Stimulated activated naive CD8-positive, alpha-beta T cell treated with anti-CD3 and anti-CD28 coated beads, Interleukin-15, amount 100 ng/mL, for 72 hours (primary cell): Measurements from ENCODE around the gene ADIPOR2.
"Not testable (repeated sequence)": the region's sequence is repeated elsewhere in the genome, so short reads cannot be mapped to it uniquely, and the experiment has no call there.

Experiments
- ATAC-seq: fragments of 150-1000 bp; cut with Tn5 transposase; 2 replicates; pipeline ENCODE4 v1.10.0; 2021; ENCODE audit warnings: mild to moderate bottlenecking, moderate library complexity
- DNase-seq, 2 donors: peaks; one replicate each; pipeline ENCODE4 v3.0.0; 2021 to 2022
- H3K27ac Mint-ChIP-seq, 2 donors: one replicate each; pipeline ENCODE4 v1.8.0; 2022; ENCODE audit warnings: mild to moderate bottlenecking in 2 of 2, mixed read lengths in 2 of 2, moderate library complexity in 2 of 2
- H3K27me3 Mint-ChIP-seq: one replicate; pipeline ENCODE4 v1.8.0; 2022; ENCODE audit warnings: mixed read lengths
- H3K4me1 Mint-ChIP-seq: one replicate; pipeline ENCODE4 v1.8.0; 2022; ENCODE audit warnings: mild to moderate bottlenecking, mixed read lengths
- H3K4me3 Mint-ChIP-seq, 2 donors: one replicate each; pipeline ENCODE4 v1.8.0; 2022; ENCODE audit warnings: mild to moderate bottlenecking in 2 of 2, mixed read lengths in 2 of 2, moderate library complexity in 1 of 2
- H3K9me3 Mint-ChIP-seq, 2 donors: one replicate each; pipeline ENCODE4 v1.8.0; 2022; ENCODE audit warnings: mixed read lengths in 2 of 2

ADIPOR2 gene

DNA sequence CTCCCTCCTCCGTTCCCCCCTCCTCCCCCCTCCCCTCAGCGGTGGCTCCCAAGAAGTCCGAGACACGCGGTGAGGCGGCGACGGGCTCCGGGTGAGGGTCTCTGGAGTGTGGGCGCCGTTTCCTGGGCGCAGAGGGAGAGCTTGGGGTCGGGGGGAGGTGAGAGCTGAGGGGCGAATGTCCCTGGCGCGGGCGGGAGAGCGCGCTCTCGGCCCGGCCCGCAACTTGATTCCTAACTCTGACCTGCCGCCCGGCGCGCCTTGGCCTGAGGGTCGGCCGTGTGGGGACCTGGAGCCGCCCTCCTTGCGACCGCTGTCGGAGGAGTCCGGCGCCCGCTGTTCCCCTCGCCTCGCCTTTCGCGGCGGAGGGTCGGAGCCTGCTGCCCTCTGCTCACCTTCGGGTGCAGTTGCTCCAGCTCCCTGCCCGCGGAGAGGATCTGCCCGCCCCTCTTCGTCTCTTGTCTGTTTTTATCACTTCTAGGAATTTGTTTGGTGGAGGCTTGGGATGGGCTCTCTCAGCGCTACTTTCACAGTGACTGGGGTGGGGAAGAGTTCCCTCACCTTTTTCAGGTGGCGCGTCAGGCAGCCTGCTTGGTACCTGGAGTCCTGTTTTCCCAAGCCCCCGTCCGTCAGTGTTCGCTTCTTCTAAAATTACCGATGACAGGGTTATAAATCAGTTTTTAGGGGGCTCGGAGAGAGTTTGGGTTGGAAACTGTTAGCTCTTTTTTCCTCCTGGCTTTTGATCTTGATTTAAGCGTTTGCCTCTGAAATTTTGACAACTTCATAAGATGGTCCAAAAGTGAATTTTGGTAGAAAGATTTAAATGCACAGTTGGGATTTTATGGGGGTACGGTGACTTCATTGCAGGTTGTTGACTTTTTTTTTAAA is 495 bp downstream of the ADIPOR2 start:
- no peaks in the 10 kb centered on the region for H3K27me3 Mint-ChIP-seq
- ATAC-seq = peak; percentile 58
- H3K27ac Mint-ChIP-seq = peak overlapping the region; percentile 77 to 88
- DNase-seq = no peak
- H3K4me1 Mint-ChIP-seq = peaks cover 49% of the 10 kb centered on the region
- no peaks in the 10 kb centered on the region for H3K9me3 Mint-ChIP-seq
- H3K4me3 Mint-ChIP-seq = peak overlapping the region; percentile 93 to 98

DNA sequence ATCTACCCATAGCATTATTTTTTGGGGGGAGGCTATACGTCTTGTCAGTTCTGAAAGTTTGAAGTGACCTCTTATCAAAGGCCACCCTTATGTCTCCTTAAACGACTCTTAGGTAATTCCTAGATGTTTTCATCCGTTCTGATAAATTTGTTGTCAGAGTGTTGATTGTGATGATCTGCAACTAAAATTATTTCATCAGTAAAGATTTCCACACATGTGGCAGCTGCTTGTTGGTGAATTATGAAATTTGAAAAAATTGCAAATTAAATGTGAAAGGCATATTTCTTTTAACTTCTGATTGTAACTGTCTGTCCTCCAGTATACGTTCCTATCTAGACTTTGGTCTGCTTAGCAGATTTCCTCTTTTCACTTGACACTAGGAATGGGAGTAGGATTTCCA is 1.4 kb downstream of the ADIPOR2 start:
- Mint-ChIP-seq H3K4me3 (peak overlapping the region; percentile 93 to 98), H3K27ac (peak overlapping the region in 1 of 2 donors; percentile 77), H3K27me3 (no peaks in the 10 kb centered on the region), H3K4me1 (peaks cover 58% of the 10 kb centered on the region), H3K9me3 (no peaks in the 10 kb centered on the region)
- DNase-seq (no peak), ATAC-seq (no peak)

DNA sequence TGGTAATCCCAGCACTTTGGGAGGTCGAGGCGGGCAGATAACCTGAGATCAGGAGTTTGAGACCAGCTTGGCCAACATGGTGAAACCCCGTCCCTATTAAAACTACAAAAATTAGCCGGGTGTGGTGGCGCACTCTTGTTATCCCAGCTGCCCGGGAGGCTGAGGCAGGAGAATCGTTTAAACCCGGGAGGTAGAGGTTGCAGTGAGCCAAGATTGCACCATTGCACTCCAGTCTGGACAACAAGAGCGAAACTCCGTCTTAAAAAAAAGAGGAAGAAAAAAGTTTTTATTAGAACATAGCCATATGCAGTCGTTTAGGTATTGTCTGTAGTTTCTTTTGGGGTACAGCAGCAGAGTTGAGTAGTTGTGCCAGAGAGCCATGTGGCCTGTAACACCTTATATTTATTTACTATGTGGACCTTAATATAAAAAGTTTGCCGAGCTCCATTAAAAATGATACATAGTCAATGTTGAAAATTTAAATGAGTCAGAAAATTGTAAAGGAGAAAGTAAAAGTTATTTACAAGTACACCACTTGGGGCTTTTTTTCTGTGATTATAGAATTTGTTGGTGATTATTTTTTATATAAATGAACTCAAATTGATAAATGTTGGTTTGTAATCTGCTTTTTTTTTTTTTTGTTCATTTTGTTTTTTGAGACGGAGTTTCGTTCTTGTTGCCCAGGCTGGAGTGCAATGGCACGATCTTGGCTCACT is 2.2 kb downstream of the ADIPOR2 start:
- Mint-ChIP-seq H3K4me1 (peaks cover 66% of the 10 kb centered on the region), H3K27me3 (no peaks in the 10 kb centered on the region), H3K4me3 (no peak overlapping the region), H3K27ac (no peak overlapping the region), H3K9me3 (no peaks in the 10 kb centered on the region)
- no peak for ATAC-seq
- DNase-seq = no peak

DNA sequence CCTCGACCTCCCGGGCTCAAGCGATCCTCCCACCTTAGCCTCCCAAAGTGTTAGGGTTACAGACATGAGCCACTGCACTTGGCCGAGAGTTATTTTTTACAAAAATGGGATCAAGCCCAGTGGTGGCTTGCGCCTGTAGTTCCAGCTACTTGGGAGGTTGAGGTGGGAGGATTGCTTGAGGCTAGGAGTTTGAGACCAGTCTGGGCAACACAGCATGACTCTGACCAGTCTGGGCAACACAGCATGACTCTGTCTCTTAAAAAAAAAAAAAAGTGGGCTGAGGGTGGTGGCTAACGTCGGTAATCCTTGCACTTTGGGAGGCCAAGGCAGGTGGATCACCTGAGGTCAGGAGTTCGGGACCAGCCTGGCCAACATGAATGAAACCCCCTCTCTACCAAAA is 4.2 kb downstream of the ADIPOR2 start:
- not testable (repeated sequence) for H3K27ac Mint-ChIP-seq, H3K27me3 Mint-ChIP-seq, ATAC-seq, H3K4me3 Mint-ChIP-seq, H3K9me3 Mint-ChIP-seq, DNase-seq
- H3K4me1 Mint-ChIP-seq = peaks cover 65% of the 10 kb centered on the region

DNA sequence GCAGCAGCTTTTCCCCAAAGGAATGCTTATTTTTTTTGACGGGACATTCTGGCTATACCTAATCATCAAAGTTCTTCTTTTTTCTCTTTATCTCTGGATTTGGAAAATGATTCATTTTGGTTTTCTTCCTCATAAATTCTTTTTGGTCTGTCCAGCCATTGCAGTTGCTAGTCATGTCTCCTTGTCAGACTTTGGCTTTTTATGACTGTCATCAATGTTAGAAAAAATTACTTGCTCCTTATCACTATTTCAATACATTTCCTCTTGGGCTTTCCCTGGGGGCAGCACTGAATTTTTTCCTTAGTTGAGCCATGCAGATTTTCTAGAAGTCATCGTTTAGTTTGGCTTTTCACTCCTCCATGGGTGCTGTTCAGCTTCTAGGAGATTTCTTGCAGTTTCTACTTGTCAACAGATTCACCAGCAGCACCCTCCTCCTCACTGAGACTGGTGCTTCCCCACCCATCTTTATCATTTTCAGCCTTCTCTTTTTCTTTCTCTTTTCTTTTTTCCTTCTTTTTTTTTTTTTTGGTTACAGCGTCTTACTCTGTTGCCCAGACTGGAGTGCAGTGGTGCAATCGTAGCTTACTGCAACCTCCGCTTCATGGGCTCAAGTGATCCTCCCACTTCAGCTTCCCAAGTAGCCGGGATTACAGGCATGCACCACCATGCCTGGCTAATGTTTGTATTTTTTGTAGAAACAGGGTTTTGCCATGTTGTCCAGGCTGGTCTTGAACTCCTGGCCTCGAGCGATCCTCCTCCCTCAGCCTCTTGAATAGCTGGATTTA is 5.2 kb downstream of the ADIPOR2 start:
- H3K27ac Mint-ChIP-seq = peak overlapping the region in 1 of 2 donors; percentile 13

DNA sequence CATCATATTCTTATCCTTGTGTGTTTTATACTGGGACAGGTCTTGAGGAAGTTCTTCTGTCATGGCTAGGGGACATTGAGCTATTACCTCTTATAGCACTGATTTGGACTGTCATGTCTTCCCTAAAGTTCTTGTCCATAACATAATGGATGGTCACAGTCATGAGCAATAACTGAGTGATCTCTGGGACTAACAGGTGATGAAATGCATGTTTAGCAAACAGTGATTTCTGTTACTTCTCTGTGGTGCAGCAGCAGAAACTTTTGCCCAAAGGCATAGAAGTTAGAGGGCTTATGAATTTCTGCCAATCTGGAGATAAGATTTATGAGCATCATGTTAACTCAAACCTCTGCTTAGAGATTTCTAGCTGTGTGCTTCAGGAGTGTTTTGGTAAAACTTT is 5.9 kb downstream of the ADIPOR2 start:
- H3K9me3 Mint-ChIP-seq = no peaks in the 10 kb centered on the region
- H3K27me3 Mint-ChIP-seq = no peaks in the 10 kb centered on the region
- peaks cover 54% of the 10 kb centered on the region for H3K4me1 Mint-ChIP-seq
- ATAC-seq = no peak
- H3K27ac Mint-ChIP-seq = no peak overlapping the region
- no peak for DNase-seq
- no peak overlapping the region for H3K4me3 Mint-ChIP-seq

More for the DNA sequence above, 5.2 kb downstream of the ADIPOR2 start:
- no peak for ATAC-seq
- no peaks in the 10 kb centered on the region for H3K27me3 Mint-ChIP-seq
- no peaks in the 10 kb centered on the region for H3K9me3 Mint-ChIP-seq
- H3K4me1 Mint-ChIP-seq = peaks cover 58% of the 10 kb centered on the region
- no peak for DNase-seq
- H3K4me3 Mint-ChIP-seq = no peak overlapping the region

DNA sequence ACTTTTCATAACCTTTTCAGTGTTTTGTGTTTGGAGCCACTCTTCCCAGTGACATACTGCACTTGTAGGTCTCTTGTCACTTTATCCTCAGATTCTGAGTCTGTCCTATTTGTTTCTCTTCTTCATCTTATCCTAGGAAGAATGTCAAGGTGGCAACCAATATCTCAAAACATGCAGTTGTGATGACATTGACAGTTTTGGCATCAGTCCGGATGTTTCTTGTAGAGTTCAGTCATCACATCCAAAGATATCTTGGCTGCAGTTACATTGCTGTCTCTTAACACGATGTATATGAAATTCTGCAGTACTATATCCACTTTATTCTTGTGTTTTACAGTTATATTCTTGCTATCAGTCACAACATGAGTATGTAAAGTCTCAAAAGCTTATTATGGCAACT is 6.4 kb downstream of the ADIPOR2 start:
- no peak overlapping the region for H3K27ac Mint-ChIP-seq
- ATAC-seq (no peak), DNase-seq (no peak)
- no peaks in the 10 kb centered on the region for H3K27me3 Mint-ChIP-seq
- no peak overlapping the region for H3K4me3 Mint-ChIP-seq
- no peaks in the 10 kb centered on the region for H3K9me3 Mint-ChIP-seq
- peaks cover 54% of the 10 kb centered on the region for H3K4me1 Mint-ChIP-seq

DNA sequence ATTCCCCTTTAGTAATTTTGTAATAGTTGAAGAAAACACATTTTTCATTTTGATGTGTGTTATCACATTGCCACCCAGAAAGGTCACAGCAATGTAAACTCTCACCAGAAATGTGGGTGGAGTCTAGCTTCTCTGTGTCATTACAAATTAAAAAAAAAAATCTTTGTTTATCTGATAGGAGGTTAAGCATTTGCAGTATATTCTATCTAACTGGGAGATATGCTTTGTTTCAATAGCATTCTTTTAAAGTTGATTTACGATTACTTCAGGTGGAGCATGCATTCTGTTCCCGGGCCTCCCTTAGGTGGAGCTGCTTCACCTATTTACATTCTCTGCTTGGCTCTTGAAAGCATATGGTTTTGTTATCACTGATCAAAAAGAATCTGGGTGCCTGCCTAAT is 7.8 kb downstream of the ADIPOR2 start:
- no peak for ATAC-seq
- Mint-ChIP-seq H3K27me3 (no peaks in the 10 kb centered on the region), H3K4me3 (no peak overlapping the region), H3K9me3 (no peaks in the 10 kb centered on the region), H3K27ac (no peak overlapping the region), H3K4me1 (peaks cover 48% of the 10 kb centered on the region)
- DNase-seq = no peak

DNA sequence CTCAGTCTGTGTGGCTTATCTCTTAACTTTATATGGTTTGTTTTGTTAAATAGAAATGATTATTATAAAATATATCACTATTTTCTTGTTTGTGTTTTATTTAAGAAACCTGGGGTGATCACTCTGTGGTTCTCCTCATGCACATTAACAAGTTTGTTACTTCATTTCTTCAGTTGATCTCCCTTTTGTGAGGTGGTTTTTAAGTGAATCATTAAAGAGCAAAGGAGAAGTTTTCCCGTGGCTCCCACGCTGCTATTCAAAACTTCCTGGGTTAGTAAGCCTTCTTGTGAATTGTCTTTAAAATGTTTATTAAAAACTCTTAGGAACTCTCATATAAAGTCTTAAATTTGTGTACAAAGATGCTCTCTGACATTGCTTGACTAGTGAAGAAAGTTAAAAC is 11.8 kb downstream of the ADIPOR2 start:
- no peaks in the 10 kb centered on the region for H3K27me3 Mint-ChIP-seq
- no peaks in the 10 kb centered on the region for H3K9me3 Mint-ChIP-seq
- no peak overlapping the region for H3K27ac Mint-ChIP-seq
- peaks cover 48% of the 10 kb centered on the region for H3K4me1 Mint-ChIP-seq
- ATAC-seq = no peak
- no peak for DNase-seq
- H3K4me3 Mint-ChIP-seq = no peak overlapping the region

DNA sequence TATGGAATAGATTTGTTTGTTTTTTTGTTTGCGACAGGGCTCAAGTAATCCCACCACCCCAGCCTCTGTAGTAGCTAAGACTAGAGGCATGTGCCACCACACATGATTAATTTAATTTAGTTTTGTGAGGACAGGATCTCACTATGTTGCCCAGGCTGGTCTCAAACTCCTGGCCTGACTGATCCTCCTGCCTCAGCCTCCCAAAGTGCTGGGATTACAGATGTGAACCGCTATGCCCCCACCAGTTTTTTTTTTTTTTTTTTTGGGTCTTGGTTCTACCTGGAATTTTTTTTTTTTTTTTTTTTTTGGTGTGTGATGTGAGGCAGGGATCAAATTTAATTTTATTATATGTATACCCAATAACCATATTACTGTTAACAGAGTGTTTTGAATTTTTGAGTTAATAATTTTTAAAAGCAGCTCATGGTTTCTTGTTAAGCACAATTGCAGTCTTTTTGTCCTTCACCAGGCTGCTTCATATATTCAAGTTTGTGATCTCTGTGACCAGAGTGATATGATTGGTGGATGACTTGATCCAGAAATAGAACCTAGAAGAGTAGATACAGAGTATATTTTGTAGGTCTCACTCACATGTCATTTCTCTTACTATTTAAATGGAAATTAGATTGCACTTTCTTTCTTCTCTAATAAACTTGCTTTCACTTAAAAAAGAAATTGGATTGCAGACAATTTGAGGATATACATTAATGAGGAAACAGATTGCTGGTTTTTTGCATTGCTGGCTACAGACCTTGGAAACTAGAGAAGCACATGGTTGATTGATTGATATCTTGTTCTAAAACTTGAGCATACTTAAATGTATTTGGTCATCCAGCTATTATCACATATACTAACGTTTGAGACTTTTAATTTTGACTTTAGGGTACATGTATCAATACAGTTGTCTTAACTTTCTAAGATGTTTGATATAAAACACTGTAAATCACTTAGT is 13.2 kb downstream of the ADIPOR2 start:
- Mint-ChIP-seq H3K4me1 (peaks cover 41% of the 10 kb centered on the region), H3K27me3 (no peaks in the 10 kb centered on the region), H3K27ac (no peak overlapping the region)

DNA sequence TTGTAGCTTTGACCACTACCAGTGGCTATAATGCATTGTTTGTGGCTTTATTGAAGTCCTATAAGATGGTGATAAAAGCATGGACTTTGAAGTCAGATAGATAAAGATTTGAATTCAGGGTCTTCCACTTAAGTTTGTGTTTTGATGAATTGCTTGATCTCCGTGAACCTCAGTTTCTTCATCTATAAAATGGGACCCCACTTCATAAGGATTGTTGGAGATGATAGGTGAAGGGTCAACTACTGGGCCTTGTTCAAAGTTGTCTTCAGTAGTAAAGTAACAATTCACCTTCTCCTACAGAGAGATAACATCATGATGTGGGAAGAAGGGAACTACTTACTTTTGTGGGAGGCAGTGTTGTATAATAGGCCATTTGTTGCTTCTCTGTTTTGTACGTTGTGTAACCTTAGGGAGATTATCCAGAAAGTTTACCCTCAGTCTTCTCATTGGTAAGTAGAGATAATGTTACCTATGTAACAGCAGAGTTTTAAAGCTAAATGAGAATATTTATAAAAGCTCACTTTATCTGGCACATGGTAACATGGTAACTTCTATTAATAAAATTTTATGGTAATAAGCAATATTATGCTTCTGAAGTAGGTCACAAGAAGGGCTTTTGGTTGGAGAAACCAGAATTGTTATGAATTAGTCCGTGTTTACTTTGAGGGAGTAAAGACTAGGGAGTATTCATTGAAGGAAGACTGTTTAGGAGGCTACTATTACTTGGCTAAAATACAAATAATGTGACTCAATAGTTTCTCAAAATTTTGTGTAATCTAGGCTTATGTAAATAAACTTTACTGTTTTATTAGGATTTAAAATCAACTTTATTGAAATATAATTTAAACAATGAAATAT is 15.1 kb downstream of the ADIPOR2 start:
- Mint-ChIP-seq H3K9me3 (no peaks in the 10 kb centered on the region), H3K27me3 (no peaks in the 10 kb centered on the region), H3K27ac (no peak overlapping the region), H3K4me1 (peaks cover 39% of the 10 kb centered on the region), H3K4me3 (no peak overlapping the region)
- no peak for DNase-seq
- ATAC-seq = no peak

More for the DNA sequence above, 13.2 kb downstream of the ADIPOR2 start:
- ATAC-seq = no peak
- no peaks in the 10 kb centered on the region for H3K9me3 Mint-ChIP-seq
- no peak overlapping the region for H3K4me3 Mint-ChIP-seq
- DNase-seq = no peak

DNA sequence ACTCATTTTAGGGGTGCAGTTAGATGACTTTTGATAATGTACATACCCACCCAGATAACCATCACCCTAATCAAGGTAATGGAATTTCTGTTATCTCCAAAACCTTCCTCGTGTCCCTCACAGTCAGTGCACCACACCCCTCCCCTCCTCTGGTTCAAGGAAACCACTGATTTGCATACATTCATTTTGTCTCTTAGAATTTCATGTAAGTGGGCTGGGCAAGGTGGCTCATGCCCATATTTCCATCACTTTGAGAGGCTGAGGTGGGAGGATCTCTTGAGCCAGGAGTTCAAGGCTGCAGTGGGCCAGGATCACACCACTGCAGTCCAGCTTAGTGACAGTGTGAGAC is 15.7 kb downstream of the ADIPOR2 start:
- peaks cover 44% of the 10 kb centered on the region for H3K4me1 Mint-ChIP-seq
- DNase-seq (no peak), ATAC-seq (no peak)
- no peaks in the 10 kb centered on the region for H3K9me3 Mint-ChIP-seq
- H3K4me3 Mint-ChIP-seq = no peak overlapping the region
- H3K27me3 Mint-ChIP-seq = no peaks in the 10 kb centered on the region
- H3K27ac Mint-ChIP-seq = peak overlapping the region in 1 of 2 donors; percentile 80

DNA sequence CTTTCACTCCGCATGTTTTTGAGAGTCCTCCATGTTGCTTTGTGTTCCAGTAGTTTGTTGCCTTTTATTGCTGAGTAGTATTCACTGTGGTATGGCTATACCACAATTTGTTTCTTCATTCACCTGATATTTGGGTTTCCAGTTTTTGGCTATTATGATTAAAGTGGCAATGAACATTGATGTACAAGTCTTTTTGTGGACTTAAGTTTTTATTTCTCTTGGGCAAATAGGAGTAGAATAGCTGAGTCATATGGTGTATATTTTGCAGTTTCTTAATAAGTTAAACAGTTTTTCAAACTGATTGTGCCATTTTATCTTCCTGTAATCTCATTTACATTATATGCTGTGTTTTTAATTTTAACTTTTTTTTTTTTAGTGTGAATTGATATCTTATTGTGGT is 16.2 kb downstream of the ADIPOR2 start:
- H3K27me3 Mint-ChIP-seq = no peaks in the 10 kb centered on the region
- H3K4me1 Mint-ChIP-seq = peaks cover 44% of the 10 kb centered on the region
- DNase-seq = no peak
- ATAC-seq = no peak
- no peak overlapping the region for H3K4me3 Mint-ChIP-seq
- H3K27ac Mint-ChIP-seq = peak overlapping the region in 1 of 2 donors; percentile 80
- no peaks in the 10 kb centered on the region for H3K9me3 Mint-ChIP-seq

DNA sequence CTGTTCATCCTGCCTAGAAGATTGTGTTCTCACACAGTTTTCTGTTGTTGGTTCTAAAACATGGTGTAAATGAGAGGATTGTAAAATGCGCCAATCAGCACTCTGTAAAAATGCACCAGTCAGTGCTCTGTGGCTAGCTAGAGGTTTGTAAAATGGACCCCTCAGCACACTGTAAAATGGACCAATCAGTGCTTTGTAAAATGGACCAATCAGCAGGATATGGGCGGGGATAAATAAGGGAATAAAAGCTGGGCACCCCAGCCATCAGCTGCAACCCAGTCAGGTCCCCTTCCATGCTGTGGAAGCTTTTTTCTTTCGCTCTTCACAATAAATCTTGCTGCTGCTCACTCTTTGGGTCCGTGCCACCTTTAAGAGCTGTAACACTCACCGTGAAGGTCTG is 19.1 kb downstream of the ADIPOR2 start:
- H3K27ac Mint-ChIP-seq, H3K27me3 Mint-ChIP-seq, ATAC-seq, H3K9me3 Mint-ChIP-seq, DNase-seq, H3K4me3 Mint-ChIP-seq: not testable (repeated sequence)
- H3K4me1 Mint-ChIP-seq = peaks cover 34% of the 10 kb centered on the region
